Motor neuron (in vitro differentiated cells): ENCODE data around the gene DGUOK. TPM values are rescaled to one million over a fixed set of nuclear protein-coding genes. Genes with fewer than 3 reads are reported as not detected.

ENCODE experiments used
- ATAC-seq, 8 experiments: fragments of 200-7000 bp; cut with Tn5 transposase; replicated peaks in 6 of 8; 2 replicates each; pipeline ENCODE4 v1.8.0; 2021; ENCODE audit warnings: mild to moderate bottlenecking in 8 of 8, moderate library complexity in 8 of 8
- H3K27ac ChIP-seq, 2 donors: fragments of 250-450 bp; sonication (Bioruptor Pico); 2 replicates each; pipeline ENCODE4 v1.9.0; 2021; ENCODE audit warnings: antibody characterized with exemption in 2 of 2, mild to moderate bottlenecking in 2 of 2, moderate library complexity in 1 of 2
- H3K4me1 ChIP-seq, 2 donors: fragments of 250-450 bp; sonication (Bioruptor Pico); replicated peaks in 1 of 2; 2 replicates each; pipeline ENCODE4 v1.6.1; 2021; ENCODE audit warnings: antibody characterized with exemption in 2 of 2, mild to moderate bottlenecking in 2 of 2, moderate library complexity in 1 of 2
- H3K4me3 ChIP-seq, 5 donors: fragments of 250-450 bp; sonication (Bioruptor Pico); 2 replicates each; pipeline ENCODE4 v1.9.0; 2021; ENCODE audit warnings: antibody characterized with exemption in 5 of 5, mild to moderate bottlenecking in 5 of 5, moderate library complexity in 4 of 5
- WGBS, 10 experiments: fragments of 450-650 bp; shearing (Covaris generic); methylation state at CpG; one replicate each; pipeline ENCODE4 v1.0.0; 2022; 5-methylcytosine and 5-hydroxymethylcytosine counted together
- in situ Hi-C, 9 experiments: fragments of 400-800 bp; cut with MboI; loops; one replicate each; pipeline ENCODE4 v1.15.0; 2021; ENCODE audit warnings: low sequenced_read_pairs in 9 of 9, low pct_unique_long_range_greater_than_20kb in 2 of 9; ENCODE audit not compliant: unreplicated experiment in 9 of 9
- total RNA-seq, 8 experiments: library from RNA; unstranded; fragments of 300-600 nt; gene quantifications; 2 replicates each; pipeline versions ENCODE4 v1.2.3 to v1.2.4, GENCODE V29; 2022

Gene DGUOK
- total RNA-seq, 8 experiments from 2014 or later: 73.0 to 130 (median 109) TPM

DNA sequence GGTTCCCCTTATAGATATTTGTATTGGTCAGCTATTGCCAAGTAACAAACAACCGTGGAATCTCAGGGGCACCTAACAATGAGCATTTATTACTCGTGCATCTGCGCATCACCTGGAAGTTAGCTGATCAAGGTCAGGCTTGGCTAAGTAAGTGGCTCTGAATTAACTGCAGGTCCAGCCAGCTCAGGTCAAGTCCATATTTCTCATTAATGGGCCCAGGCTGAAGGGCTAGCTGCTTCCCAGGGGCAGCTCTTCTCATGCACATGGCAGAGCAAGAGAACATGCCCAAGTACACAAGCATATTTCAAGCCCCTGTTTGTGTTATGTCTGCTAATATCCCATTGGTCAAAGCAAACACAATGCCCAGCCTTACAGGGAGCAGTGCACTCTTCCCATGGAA is 7.8 kb upstream of the DGUOK start:
- no peak for ATAC-seq
- WGBS, 10 experiments: 55 to 96% (median 73%) methylated on average over 1 to 3 of the region's 3 CpGs; no CpG with 5 or more reads in 3 of the 10 experiments
- no peak overlapping the region for H3K4me3 ChIP-seq
- H3K27ac ChIP-seq: no peak overlapping the region
- in situ Hi-C loops: no loop called here
- H3K4me1 ChIP-seq: no peaks in the 10 kb centered on the region

DNA sequence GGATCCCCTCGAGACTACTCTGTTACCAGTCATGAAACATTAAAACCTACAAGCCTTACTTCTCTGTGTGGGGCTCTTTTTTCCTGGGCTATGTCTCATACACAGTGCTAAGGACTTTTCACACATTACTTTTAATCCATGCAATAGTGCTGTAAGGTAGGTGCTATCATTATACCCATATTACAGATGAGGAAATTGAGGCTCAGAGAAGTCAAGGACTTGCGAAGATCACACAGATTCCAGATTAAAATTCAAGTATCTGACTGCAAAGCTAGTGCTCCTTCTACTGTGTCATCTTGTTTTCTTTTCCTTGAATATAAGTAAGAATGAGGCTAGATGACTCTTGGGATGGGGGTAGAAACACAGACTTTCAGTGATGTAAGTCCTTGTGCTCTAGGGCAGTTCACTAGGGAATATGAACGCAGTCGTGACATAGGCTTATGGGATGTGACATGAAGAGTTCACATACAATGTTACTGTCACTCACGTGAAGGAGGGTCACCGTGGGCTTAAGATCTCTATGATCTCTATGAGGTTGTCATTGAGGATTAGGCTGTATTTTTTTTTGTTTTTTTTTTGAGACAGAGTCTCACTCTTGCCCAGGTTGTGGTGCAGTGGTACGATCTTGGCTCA is 7.0 kb upstream of the DGUOK start:
- Histone ChIP-seq H3K27ac (no peak overlapping the region), H3K4me3 (no peak overlapping the region), H3K4me1 (no peaks in the 10 kb centered on the region)
- 64 to 100% (median 91%) methylated on average over 1 to 6 of the region's 7 CpGs; no CpG with 5 or more reads in 1 of the 10 experiments for WGBS, 10 experiments
- no peak for ATAC-seq
- in situ Hi-C loops: no loop called here

DNA sequence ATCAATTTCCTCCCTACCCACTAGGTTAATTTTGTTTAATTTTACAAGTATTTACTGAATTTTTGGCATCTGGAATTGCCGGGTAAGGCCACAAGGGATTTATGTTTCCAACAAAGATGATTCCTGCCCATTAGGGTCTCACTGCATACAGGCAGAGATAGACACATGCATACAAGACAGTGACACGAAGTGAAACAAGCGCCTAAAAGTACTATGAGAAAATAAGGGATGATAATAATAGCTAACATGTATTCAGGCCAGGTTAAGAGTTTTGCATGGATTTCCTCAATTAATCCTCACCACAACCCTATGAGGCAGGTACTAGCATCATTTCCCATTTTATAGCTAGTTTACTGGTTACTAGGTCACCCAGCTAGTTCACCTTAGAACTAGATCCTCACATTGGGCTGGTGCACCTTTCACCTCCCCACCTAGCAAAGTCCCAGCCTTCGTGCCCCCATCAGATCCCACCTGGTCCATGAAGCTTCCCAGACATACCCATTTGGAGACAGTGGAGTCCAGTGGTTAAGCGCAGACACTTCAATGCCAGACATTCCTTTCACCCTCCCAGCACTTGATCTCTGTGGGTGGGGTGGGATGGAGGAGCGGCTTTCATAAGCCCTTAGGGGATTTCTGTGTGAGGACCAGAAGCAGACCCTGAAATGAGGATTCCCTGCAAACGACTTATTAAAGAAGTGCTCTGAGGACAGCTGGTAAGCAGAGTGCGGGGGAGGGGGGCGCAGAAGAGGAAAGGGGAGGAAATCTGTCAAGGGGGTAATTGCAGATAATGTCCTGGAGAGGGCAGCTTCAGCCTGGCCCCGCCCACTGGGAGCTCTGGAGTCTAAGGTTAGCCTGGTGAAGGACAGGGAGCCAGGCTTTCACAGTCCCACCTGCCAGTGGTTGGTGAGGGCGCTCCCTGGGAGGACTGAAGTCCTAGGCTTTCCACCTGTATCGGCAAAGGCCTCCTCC is 5.8 kb upstream of the DGUOK start:
- peak; percentile 18 to 91 (median 48) for ATAC-seq
- H3K4me1 ChIP-seq: no peaks in the 10 kb centered on the region
- WGBS, 10 experiments: 0 to 100% (median 70%) methylated on average over 1 to 4 of the region's 12 CpGs; no CpG with 5 or more reads in 4 of the 10 experiments
- no peak overlapping the region for H3K27ac ChIP-seq
- in situ Hi-C loops: no loop called here
- H3K4me3 ChIP-seq: no peak overlapping the region

DNA sequence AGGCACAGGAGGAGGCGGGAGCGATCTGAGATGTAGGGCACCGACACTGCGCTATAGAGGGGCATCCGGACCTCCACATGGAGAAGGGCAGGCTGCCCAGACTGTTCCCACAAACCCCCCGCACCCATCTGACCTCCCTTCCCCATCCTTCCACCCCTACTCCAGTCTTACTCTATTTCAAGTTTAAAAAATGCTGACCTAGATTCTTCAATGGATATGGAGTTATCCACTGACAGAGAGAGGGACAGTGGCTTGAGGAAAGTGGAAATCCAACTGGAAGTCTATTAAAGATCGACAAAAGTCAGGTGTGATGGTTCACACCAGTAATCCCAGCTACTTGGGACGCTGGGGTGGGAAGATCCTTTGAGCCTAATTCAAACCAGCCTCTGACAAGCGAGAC is 5.1 kb upstream of the DGUOK start:
- 57 to 100% (median 65%) methylated on average over 1 to 5 of the region's 9 CpGs; no CpG with 5 or more reads in 6 of the 10 experiments for WGBS, 10 experiments
- Histone ChIP-seq H3K4me1 (no peaks in the 10 kb centered on the region), H3K4me3 (no peak overlapping the region), H3K27ac (no peak overlapping the region)
- peak in 1 of 8 experiments; percentile 9 for ATAC-seq
- in situ Hi-C loops: no loop called here

DNA sequence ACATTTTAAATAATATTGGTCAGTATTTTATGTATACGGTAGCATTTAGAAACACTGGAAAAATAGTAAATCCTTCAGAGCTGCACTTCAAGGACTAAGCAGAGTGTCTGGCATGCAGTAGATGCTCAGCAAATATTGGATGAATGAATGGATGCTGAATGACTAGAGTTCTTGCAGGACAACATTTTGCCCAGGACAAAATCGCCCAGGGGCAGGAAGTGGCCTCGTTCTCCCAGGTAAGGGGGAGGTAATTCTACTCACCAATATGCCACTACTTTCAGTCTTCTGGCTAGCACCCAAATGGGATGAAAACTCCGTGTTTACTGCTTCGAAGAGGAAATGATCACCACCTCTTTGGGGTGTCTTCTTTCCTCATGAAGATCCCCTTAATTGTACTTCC is 4.0 kb upstream of the DGUOK start:
- ATAC-seq: no peak
- WGBS, 10 experiments: 30 to 100% (median 41%) methylated on average over 1 to 5 of the region's 5 CpGs; no CpG with 5 or more reads in 1 of the 10 experiments
- H3K27ac ChIP-seq: no peak overlapping the region
- in situ Hi-C loops: no loop called here
- H3K4me1 ChIP-seq: peaks cover 3% of the 10 kb centered on the region in 2 donors
- no peak overlapping the region for H3K4me3 ChIP-seq

DNA sequence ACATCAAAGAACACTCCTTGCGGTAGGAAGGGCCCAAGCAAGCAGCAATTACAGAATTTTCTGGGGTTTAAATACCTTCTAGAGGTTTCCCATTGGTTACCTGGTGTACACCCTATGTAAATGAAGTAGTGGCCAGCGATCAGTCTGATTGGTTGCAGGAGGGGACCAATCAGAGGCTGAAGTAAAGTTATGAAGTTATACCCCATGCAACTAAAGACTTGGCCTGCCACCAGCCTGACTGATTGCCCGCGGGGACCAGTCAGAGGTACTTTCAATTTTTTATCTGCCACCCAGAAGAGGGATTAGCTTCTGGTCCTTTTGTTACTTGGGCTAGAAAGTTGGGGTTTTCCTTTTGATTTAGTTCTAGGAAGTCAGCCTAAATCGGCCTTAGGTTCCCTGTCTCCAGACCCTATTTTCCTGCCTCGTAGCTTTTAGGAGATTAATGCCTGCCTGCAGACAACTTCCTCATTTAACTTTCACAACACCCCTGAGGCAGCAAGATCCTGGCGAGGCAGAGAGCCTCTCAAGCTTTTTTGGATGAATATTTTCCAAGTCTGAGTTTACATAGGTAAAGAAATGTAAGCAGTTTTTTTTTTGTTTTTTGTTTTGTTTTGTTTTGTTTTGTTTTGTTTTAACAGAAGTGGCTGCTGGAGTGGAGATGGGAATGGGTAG is 1.5 kb upstream of the DGUOK start:
- no peak overlapping the region for H3K4me3 ChIP-seq
- H3K27ac ChIP-seq: no peak overlapping the region
- WGBS, 10 experiments: 63 to 95% (median 84%) methylated on average over 2 to 7 of the region's 7 CpGs
- in situ Hi-C loops: no loop called here
- ATAC-seq: no peak
- H3K4me1 ChIP-seq: peaks cover 18 to 25% of the 10 kb centered on the region in 2 donors

DNA sequence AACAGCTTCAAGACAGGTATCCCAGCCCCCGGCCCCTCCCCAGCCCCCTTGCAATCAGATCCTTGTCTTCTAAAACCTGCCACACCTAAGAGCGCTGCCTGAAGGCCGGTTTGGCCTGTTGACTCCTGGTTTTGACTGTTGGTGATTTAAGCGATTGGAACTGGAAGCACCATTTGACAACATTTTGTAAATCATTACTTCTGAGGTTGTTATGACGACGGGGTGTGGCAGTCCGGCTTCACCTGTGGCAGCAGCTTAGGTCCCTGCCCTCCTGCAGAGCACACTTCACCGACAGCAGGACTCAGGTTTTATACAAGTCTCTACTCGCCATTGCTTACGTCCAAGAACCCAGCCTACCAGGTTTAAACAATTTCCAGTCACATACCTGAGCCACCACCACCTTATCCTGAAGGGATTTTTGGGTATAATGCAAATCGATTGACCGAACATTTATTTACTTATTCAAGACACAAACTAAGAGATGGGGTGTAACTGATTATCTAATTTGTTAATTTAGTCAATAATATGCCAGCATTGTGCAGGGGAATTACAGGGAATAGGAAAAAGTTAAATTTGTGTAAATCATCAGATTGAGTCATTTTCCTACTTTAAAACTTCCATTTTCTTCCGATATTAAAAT is 707 bp upstream of the DGUOK start:
- 21 to 84% (median 61%) methylated on average over 1 to 7 of the region's 13 CpGs for WGBS, 10 experiments
- in situ Hi-C loops: no loop called here
- no peak for ATAC-seq

DNA sequence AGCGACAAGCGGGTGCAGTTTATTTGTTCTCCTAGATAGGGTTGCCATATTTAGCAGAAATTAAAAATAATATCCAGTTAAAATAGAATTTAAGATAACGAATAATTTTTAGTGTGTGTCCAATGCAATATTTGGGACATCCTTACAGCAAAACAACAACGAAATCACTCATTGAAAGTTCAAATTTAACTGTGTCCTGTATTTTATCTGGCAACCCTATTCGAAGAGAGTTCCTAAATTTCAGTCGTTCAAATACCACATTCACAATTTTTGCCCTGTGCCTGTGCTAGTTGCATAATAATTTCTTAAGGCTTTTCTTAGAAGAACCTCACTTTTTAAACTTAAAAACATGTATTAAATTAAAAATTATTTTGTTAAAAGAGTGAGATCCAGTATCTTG is 664 bp downstream of the DGUOK start:
- Histone ChIP-seq H3K27ac (peak overlapping the region; percentile 88 to 97), H3K4me3 (peak overlapping the region; percentile 63 to 100 (median 85)), H3K4me1 (peaks cover 18 to 25% of the 10 kb centered on the region in 2 donors)
- 0 to 26% (median 7%) methylated on average over 2 to 6 of the region's 6 CpGs for WGBS, 10 experiments
- in situ Hi-C loops: no loop called here
- no peak for ATAC-seq

More for the DNA sequence above, 707 bp upstream of the DGUOK start:
- Histone ChIP-seq H3K4me3 (peak overlapping the region; percentile 63 to 100 (median 85)), H3K27ac (no peak overlapping the region), H3K4me1 (peaks cover 18 to 25% of the 10 kb centered on the region in 2 donors)

DNA sequence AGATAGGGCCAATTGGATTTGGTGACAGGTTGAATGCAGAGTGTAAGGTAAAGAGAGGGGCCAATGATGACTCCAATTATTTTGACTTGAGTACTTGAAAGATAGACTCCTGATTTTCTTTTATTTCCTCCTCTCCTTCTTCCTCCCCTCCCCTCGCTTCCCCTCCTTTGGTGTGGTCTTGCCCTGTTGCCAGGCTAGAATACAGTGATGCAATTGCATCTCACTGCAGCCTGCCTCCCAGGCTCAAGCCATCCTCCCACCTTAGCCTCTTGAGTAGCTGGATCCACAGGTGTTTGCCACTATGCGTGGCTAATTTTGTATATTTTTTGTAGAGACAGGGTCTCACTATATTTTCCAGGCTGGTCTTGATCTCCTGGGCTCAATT is 2.3 kb downstream of the DGUOK start:
- no peak overlapping the region for H3K27ac ChIP-seq
- no peak for ATAC-seq
- in situ Hi-C loops: no loop called here
- 60 to 100% (median 100%) methylated on average over 1 to 2 of the region's 2 CpGs; no CpG with 5 or more reads in 4 of the 10 experiments for WGBS, 10 experiments
- H3K4me3 ChIP-seq: no peak overlapping the region
- H3K4me1 ChIP-seq: peaks cover 18 to 25% of the 10 kb centered on the region in 2 donors

DNA sequence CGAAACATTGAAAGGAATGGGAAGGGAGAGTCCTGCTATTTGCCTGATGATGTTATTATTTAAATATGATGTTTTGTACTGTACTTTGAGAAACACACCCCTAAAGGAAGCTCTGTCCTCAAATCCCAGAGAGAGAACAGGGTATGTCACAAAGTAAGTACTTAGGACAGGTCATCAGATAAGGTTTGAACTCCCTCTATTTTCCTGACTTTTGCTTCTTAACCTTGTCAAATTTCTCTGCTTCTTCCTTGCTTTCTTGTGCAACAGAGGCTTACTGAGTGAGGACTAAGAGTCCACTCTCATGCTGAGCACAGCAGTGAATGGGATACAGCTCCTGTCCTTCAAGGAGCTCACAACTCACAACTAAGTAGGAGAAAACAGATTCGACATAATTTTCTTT is 3.7 kb downstream of the DGUOK start:
- Histone ChIP-seq H3K27ac (no peak overlapping the region), H3K4me1 (peaks cover 18 to 25% of the 10 kb centered on the region in 2 donors), H3K4me3 (no peak overlapping the region)
- ATAC-seq: no peak
- 20 to 100% (median 83%) methylated on average over 1 to 2 of the region's 2 CpGs; no CpG with 5 or more reads in 1 of the 10 experiments for WGBS, 10 experiments
- in situ Hi-C loops: no loop called here

DNA sequence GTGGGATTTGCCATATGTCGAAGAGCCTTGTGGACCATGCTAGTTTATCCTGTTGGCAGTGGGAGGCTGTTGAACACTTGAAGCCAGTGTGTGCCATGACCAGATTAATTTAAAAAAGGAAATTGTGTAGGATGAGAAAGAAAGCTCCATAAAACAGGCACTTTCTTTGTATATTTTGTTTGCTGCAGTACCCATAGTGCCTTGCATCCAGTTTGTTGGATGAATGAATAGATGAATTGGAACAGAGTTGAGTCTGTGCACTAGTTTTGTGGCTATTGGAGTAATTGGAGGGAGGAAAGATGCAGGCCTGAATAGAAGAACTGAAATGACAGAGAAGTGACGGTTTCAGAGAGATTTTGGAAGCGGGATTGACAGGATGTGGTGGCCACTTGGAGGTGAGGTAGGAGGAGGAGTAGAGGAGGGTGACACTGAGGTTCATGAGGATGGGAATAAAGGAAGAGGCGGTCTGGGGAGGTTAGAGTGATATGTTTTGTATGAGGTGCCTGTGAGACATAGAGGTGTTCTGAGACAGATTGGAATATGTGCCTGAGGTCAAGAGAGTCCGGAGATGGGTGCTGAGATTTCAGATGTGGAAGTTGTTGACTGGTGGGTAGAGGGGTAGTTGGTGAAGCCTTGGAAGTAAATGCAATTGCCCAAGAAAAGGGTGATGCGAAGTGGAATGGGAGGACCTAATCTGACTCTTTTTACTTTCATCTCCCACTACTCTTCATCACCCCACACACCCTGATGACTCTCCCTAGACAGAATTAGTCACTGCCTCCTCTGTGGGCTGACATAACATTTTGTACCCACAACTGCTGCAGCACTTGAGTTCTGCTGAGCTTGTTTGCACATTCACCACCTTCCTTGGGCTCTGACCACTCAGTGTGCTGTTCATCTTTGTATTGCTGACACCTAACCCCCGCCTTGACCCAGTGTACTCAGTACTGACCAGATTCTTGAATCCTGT is 5.1 kb downstream of the DGUOK start:
- no peak overlapping the region for H3K27ac ChIP-seq
- H3K4me1 ChIP-seq: peaks cover 18 to 25% of the 10 kb centered on the region in 2 donors
- peak in 3 of 8 experiments; percentile 20 to 56 (median 36) for ATAC-seq
- H3K4me3 ChIP-seq: no peak overlapping the region
- 89 to 100% (median 97%) methylated on average over 1 to 6 of the region's 7 CpGs; no CpG with 5 or more reads in 1 of the 10 experiments for WGBS, 10 experiments
- in situ Hi-C loops: no loop called here
